ENCODE data around the gene PROM1.

The PROM1 gene

GRCh38 chr4:16035843-16036242 lies 48.0 kb downstream of the PROM1 start:
- Mint-ChIP-seq H3K4me1 (no peaks in the 10 kb centered on the region), H3K36me3 (no peaks in the 10 kb centered on the region), H3K27me3 (peaks cover 2% of the 10 kb centered on the region), H3K27ac (no peak overlapping the region), H3K4me3 (no peak overlapping the region), H3K9me3 (no peaks in the 10 kb centered on the region)
- CTCF ChIA-PET = no interaction called here
- no peak for DNase-seq

- no peaks in the 10 kb centered on the region for H3K9me3 Mint-ChIP-seq
- no peak overlapping the region for H3K27ac Mint-ChIP-seq
- no peak for DNase-seq
- no peaks in the 10 kb centered on the region for H3K4me1 Mint-ChIP-seq
- no peak overlapping the region for H3K4me3 Mint-ChIP-seq
- CTCF ChIA-PET = no interaction called here
- H3K27me3 Mint-ChIP-seq = no peaks in the 10 kb centered on the region
- H3K36me3 Mint-ChIP-seq = no peaks in the 10 kb centered on the region
These were observed 49.6 kb downstream of the PROM1 start for GRCh38 chr4:16034010-16034748.

- no peak for DNase-seq
- peaks cover 1% of the 10 kb centered on the region for H3K27me3 Mint-ChIP-seq
- CTCF ChIA-PET = interaction anchor here (1.3 kb wide), 1 partner anchor 232 kb away, joined by 5 read pairs; no protein-coding TSS in a partner anchor
- no peaks in the 10 kb centered on the region for H3K9me3 Mint-ChIP-seq
- H3K4me1 Mint-ChIP-seq = no peaks in the 10 kb centered on the region
- H3K36me3 Mint-ChIP-seq = no peaks in the 10 kb centered on the region
- no peak overlapping the region for H3K4me3 Mint-ChIP-seq
- no peak overlapping the region for H3K27ac Mint-ChIP-seq
These were observed 51.4 kb downstream of the PROM1 start for GRCh38 chr4:16032396-16032770.

- no peak overlapping the region for H3K27ac Mint-ChIP-seq
- H3K4me3 Mint-ChIP-seq = no peak overlapping the region
- DNase-seq = no peak
- no peaks in the 10 kb centered on the region for H3K9me3 Mint-ChIP-seq
- H3K27me3 Mint-ChIP-seq = peaks cover 4% of the 10 kb centered on the region
- CTCF ChIA-PET = interaction anchor here (0.6 to 1.3 kb wide), 2 partner anchors 233 to 927 kb away, joined by 4 to 5 read pairs; no protein-coding TSS in a partner anchor
- no peaks in the 10 kb centered on the region for H3K4me1 Mint-ChIP-seq
- H3K36me3 Mint-ChIP-seq = no peaks in the 10 kb centered on the region
These were observed 52.1 kb downstream of the PROM1 start for GRCh38 chr4:16031546-16032395.

- no peak for DNase-seq
- H3K27ac Mint-ChIP-seq = no peak overlapping the region
- CTCF ChIA-PET = interaction anchor here (0.8 to 1.2 kb wide), 3 partner anchors 13 to 234 kb away, joined by 3 to 5 read pairs (median 3); no protein-coding TSS in a partner anchor
- no peaks in the 10 kb centered on the region for H3K36me3 Mint-ChIP-seq
- peaks cover 9% of the 10 kb centered on the region for H3K27me3 Mint-ChIP-seq
- no peaks in the 10 kb centered on the region for H3K4me1 Mint-ChIP-seq
- no peaks in the 10 kb centered on the region for H3K9me3 Mint-ChIP-seq
- H3K4me3 Mint-ChIP-seq = no peak overlapping the region
These were observed 53.9 kb downstream of the PROM1 start for GRCh38 chr4:16029886-16030285.

GRCh38 chr4:16029262-16029661 lies 54.6 kb downstream of the PROM1 start:
- H3K27ac Mint-ChIP-seq = no peak overlapping the region
- no peaks in the 10 kb centered on the region for H3K9me3 Mint-ChIP-seq
- DNase-seq = no peak
- CTCF ChIA-PET = interaction anchor here (0.8 to 2.6 kb wide), 3 partner anchors 14 to 236 kb away, joined by 3 to 29 read pairs (median 4); no protein-coding TSS in a partner anchor
- no peaks in the 10 kb centered on the region for H3K4me1 Mint-ChIP-seq
- H3K36me3 Mint-ChIP-seq = no peaks in the 10 kb centered on the region
- H3K4me3 Mint-ChIP-seq = no peak overlapping the region
- peaks cover 9% of the 10 kb centered on the region for H3K27me3 Mint-ChIP-seq

- no peaks in the 10 kb centered on the region for H3K36me3 Mint-ChIP-seq
- H3K27ac Mint-ChIP-seq = no peak overlapping the region
- H3K27me3 Mint-ChIP-seq = peaks cover 18% of the 10 kb centered on the region
- DNase-seq = no peak
- H3K9me3 Mint-ChIP-seq = no peaks in the 10 kb centered on the region
- H3K4me1 Mint-ChIP-seq = no peaks in the 10 kb centered on the region
- CTCF ChIA-PET = interaction anchor here (0.7 to 2.6 kb wide), 7 partner anchors 14 to 483 kb away, joined by 3 to 29 read pairs (median 3); no protein-coding TSS in a partner anchor
- H3K4me3 Mint-ChIP-seq = no peak overlapping the region
These were observed 56.2 kb downstream of the PROM1 start for GRCh38 chr4:16027626-16028025.

GRCh38 chr4:16027114-16027513 lies 56.7 kb downstream of the PROM1 start:
- no peak for DNase-seq
- no peaks in the 10 kb centered on the region for H3K9me3 Mint-ChIP-seq
- H3K36me3 Mint-ChIP-seq = no peaks in the 10 kb centered on the region
- H3K27ac Mint-ChIP-seq = no peak overlapping the region
- no peaks in the 10 kb centered on the region for H3K4me1 Mint-ChIP-seq
- H3K4me3 Mint-ChIP-seq = no peak overlapping the region
- CTCF ChIA-PET = interaction anchor here (0.7 to 2.6 kb wide), 8 partner anchors 14 to 484 kb away, joined by 3 to 29 read pairs (median 3); no protein-coding TSS in a partner anchor
- H3K27me3 Mint-ChIP-seq = peaks cover 18% of the 10 kb centered on the region

GRCh38 chr4:16026160-16026761 lies 57.6 kb downstream of the PROM1 start:
- H3K9me3 Mint-ChIP-seq = no peaks in the 10 kb centered on the region
- H3K4me3 Mint-ChIP-seq = no peak overlapping the region
- CTCF ChIA-PET = interaction anchor here (1.0 kb wide), 3 partner anchors 33 to 238 kb away, joined by 3 to 10 read pairs (median 5); no protein-coding TSS in a partner anchor
- H3K36me3 Mint-ChIP-seq = no peaks in the 10 kb centered on the region
- no peaks in the 10 kb centered on the region for H3K4me1 Mint-ChIP-seq
- DNase-seq = peak; percentile 24
- H3K27me3 Mint-ChIP-seq = peaks cover 25% of the 10 kb centered on the region
- no peak overlapping the region for H3K27ac Mint-ChIP-seq

- Mint-ChIP-seq H3K9me3 (no peaks in the 10 kb centered on the region), H3K27ac (no peak overlapping the region), H3K27me3 (peaks cover 29% of the 10 kb centered on the region), H3K36me3 (no peaks in the 10 kb centered on the region), H3K4me3 (no peak overlapping the region), H3K4me1 (no peaks in the 10 kb centered on the region)
- CTCF ChIA-PET = interaction anchor here (1.0 kb wide), 1 partner anchor 239 kb away, joined by 10 read pairs; no protein-coding TSS in a partner anchor
- no peak for DNase-seq
These were observed 58.6 kb downstream of the PROM1 start for GRCh38 chr4:16025268-16025667.

GRCh38 chr4:16023776-16024408 lies 59.9 kb downstream of the PROM1 start:
- H3K27ac Mint-ChIP-seq = no peak overlapping the region
- no peak for DNase-seq
- no peaks in the 10 kb centered on the region for H3K36me3 Mint-ChIP-seq
- no peaks in the 10 kb centered on the region for H3K4me1 Mint-ChIP-seq
- CTCF ChIA-PET = interaction anchor here (0.9 kb wide), 1 partner anchor 241 kb away, joined by 4 read pairs; no protein-coding TSS in a partner anchor
- H3K27me3 Mint-ChIP-seq = peaks cover 34% of the 10 kb centered on the region
- no peak overlapping the region for H3K4me3 Mint-ChIP-seq
- no peaks in the 10 kb centered on the region for H3K9me3 Mint-ChIP-seq

- Mint-ChIP-seq H3K4me1 (no peaks in the 10 kb centered on the region), H3K9me3 (no peaks in the 10 kb centered on the region), H3K36me3 (no peaks in the 10 kb centered on the region), H3K4me3 (no peak overlapping the region), H3K27me3 (peaks cover 39% of the 10 kb centered on the region), H3K27ac (no peak overlapping the region)
- CTCF ChIA-PET = no interaction called here
- no peak for DNase-seq
These were observed 61.8 kb downstream of the PROM1 start for GRCh38 chr4:16021804-16022560.

- Mint-ChIP-seq H3K4me3 (no peak overlapping the region), H3K36me3 (no peaks in the 10 kb centered on the region), H3K4me1 (no peaks in the 10 kb centered on the region), H3K9me3 (no peaks in the 10 kb centered on the region), H3K27me3 (peaks cover 34% of the 10 kb centered on the region), H3K27ac (no peak overlapping the region)
- CTCF ChIA-PET = interaction anchor here (0.9 to 1.6 kb wide), 3 partner anchors 10 to 245 kb away, joined by 3 to 4 read pairs (median 4); no protein-coding TSS in a partner anchor
- no peak for DNase-seq
These were observed 64.2 kb downstream of the PROM1 start for GRCh38 chr4:16019649-16020048.
